GM13977 (cell line): ENCODE measurements around the gene ARHGEF2.
"Not testable (repeated sequence)": the region's sequence is repeated elsewhere in the genome, so short reads cannot be mapped to it uniquely, and the experiment has no call there.

Experiments used
- DNase-seq: peaks from one replicate; pipeline ENCODE4 v3.0.0; 2012; ENCODE audit warnings: low spot score
- CTCF ChIP-seq: IDR thresholded peaks from 2 replicates; pipeline ENCODE4 v1.5.1; 2012; ENCODE audit warnings: mild to moderate bottlenecking, control low read depth; ENCODE audit not compliant: insufficient read depth; ENCODE audit errors: extremely low read depth, missing control alignments
- in situ Hi-C: fragments of 300-500 bp; cut with MboI; formaldehyde crosslinking; loops from one replicate; pipeline ENCODE4 v1.12.0; 2022; ENCODE audit warnings: low sequenced_read_pairs, low pct_unique_long_range_greater_than_20kb, mixed read lengths, inconsistent platforms; ENCODE audit not compliant: unreplicated experiment

The ARHGEF2 gene

GRCh38 chr1:155996166-155996565, 17.8 kb upstream of the ARHGEF2 start:
- in situ Hi-C loops = no loop called here
- no peak for TF ChIP-seq CTCF
- no peak for DNase-seq

DNA sequence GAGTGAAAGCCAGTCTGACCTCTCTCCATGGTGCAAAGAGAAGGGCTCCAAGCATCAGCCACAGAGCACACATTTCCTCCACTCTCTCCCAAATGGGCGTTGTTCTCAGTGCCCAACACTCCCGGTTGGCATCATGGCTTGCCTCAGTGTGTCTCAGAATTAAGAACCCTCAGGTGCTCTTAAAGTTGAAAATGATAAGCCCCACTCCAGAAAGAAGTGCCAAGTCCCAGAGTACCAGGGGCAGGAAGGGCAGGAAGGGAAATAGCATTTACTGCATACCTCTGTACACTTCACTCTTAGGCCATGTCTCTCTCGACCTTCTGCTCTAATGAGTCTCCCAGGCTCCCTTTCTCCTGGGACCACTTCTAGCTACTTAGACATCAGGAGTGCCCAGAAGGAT, 15.2 kb upstream of the ARHGEF2 start:
- TF ChIP-seq CTCF = no peak
- in situ Hi-C loops = loop anchor here (5.0 kb wide), 1 partner anchor 56 kb away; no protein-coding TSS in a partner anchor
- DNase-seq = no peak

DNA sequence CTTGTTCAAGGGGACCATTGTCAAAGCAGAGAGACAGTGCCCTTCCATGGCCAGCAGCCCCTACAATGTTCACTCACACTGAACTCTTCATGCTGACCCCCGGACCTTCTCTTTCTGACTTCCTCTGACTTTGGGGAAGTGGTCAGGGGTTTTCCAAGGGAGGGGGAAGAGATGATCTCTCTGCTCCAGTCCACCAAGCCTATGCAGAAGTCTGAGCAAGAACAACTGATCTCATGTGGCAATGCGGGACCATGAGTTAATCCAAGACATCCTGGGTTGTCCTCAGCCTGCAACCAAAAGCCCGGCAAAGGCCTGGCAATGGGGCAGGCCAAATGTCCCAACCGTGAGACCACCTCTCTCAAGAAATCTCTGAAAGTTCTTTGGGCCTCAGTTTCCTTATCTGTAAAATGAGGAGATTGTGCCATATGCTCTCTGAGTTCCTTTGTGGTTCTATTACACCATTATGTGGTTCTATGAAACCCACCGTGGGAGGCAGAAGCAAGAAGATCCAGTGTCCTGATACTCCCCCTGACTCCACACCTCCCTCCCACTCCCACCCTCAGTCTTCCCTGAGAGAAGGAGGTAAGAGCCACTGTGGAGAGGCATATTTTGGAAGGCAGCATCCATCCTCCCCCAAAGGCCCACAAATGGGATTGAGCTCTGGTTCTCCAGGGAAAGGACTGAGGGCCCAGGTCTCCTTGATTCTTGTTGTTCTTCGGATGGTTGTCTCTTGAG, 11.8 kb upstream of the ARHGEF2 start:
- no peak for TF ChIP-seq CTCF
- DNase-seq = peak; percentile 53
- in situ Hi-C loops = loop anchor here (5.0 kb wide), 1 partner anchor 53 kb away; no protein-coding TSS in a partner anchor

DNA sequence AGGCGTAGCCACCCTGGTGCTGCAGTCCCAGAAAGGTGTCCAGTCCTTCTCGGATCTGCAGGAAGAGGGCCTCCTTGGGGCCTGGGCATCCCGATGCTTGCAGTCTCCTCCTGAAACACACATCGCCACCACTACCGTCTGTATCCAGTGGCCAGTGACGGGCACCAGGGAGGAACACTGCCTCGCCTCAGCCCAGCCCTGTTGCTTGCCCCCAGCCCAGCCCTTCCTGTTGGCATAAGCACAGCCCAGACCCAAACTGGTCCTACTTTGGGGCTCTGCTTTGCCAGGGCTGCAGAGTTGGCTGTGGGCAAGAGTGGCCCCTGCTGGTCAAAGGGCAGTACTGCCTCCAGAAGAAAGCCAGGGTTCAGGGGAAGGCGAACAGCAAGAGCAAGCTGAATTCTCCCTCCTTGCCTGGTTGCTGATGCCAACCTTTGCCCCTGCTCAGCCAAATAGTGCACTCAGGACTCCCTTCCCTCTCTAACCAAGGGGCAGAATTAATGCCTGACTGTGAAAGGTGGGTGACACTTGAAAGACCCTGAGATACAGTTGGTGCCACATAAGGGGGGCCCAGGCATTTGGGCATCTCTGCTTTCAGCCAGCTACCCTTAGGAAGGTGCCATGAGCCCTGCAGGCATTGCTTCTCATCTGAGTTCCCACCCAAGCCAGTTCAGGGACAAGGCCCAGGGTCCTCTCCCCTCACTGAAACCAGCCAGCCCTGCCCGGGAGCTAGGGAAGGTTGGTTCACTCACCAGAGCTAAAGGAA, 11.1 kb upstream of the ARHGEF2 start:
- in situ Hi-C loops = loop anchor here (5.0 kb wide), 1 partner anchor 52 kb away; no protein-coding TSS in a partner anchor
- TF ChIP-seq CTCF = peak; percentile 99
- peak; percentile 82 for DNase-seq

GRCh38 chr1:155984903-155985645, 6.7 kb upstream of the ARHGEF2 start:
- DNase-seq, in situ Hi-C loops: not testable (repeated sequence)

DNA sequence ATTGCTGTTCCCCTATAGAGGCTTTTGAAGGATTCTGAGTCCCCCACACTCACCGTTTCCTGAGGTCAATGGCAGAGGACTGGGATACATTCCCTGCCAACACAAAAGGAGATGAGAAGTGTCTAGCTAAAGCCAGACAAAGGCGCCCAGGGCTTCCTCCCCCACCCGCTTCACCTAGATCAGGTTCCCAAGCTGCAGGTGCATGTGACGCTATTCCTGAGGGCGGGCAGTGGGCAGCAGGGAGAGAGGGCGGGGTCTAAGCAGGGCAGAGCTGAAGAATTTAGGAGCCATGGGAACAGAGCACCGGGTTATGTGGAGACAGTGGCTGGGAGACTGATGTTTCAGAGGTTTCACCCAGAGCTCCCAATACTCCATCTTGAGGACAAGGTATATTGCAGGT, 6.0 kb upstream of the ARHGEF2 start:
- DNase-seq = no peak
- no peak for TF ChIP-seq CTCF
- in situ Hi-C loops = no loop called here
